ENCODE measurements around the gene GSTO2.

DNA sequence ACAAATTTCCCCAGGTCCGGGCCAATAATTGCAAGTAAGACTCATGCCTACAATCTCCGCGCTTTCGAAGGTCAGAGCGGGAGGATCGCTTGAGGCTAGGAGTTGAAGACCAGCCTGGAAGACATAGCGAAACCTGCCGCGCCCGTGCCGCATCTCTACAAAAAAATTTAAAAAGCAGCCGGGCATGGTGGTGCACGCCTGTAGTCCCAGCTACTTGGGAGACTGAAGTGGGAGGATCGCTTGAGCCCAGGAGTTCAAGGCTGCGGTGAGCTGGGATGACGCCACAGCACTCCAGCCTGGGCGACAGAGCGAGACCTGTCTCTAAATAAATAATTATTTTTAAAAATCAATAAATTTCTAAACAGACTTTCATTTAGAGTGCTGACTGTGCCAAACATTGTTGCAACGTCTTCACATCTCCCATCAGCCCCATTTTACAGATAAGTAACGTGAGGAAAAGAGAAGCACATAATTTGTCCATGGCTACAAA lies 36.3 kb upstream of the GSTO2 start:
- TF ChIP-seq POLR2AphosphoS5 (IDR thresholded peaks at IDR 0.05) (no peak), CTCF (IDR thresholded peaks at IDR 0.05) (no peak), POLR2A (IDR thresholded peaks at IDR 0.05) (no peak)

Data from prostate gland (tissue), 2 donors.